H1 (cell line): ENCODE measurements around the gene PPP1CA. TPM values are rescaled to one million over a fixed set of nuclear protein-coding genes. Genes with fewer than 3 reads are reported as not detected.

Experiments
- CTCF ChIA-PET: fragments of 300-600 bp; sonication (Branson Sonifier 250); formaldehyde crosslinking; loops from one replicate; lab custom pipeline; 2021; ENCODE audit not compliant: partially characterized antibody; lab: Charles Lee
- POLR2A ChIA-PET: fragments of 300-600 bp; sonication (Branson Sonifier 250); formaldehyde crosslinking; loops from one replicate; lab custom pipeline; 2021; ENCODE audit warnings: inconsistent platforms; ENCODE audit not compliant: partially characterized antibody; lab: Charles Lee
- DNase-seq, 2 experiments: peaks; one replicate each; pipeline versions ENCODE4 v3.0.0 to v3.0.0-alpha.2; 2010 to 2022; ENCODE audit warnings: low spot score in 2 of 2, low read depth in 1 of 2, mixed read lengths in 1 of 2
- FAIRE-seq: peaks from 2 replicates; lab custom pipeline; 2011; peaks lifted over from hg19 to GRCh38; lab: Jason Lieb, UNC
- H2AFZ ChIP-seq: 2 replicates; pipeline ENCODE4 v1.8.1; 2012; ENCODE audit warnings: low read length, inconsistent platforms
- H2AK5ac ChIP-seq: 2 replicates; pipeline ENCODE4 v1.6.1; 2013; ENCODE audit warnings: low read depth, low read length
- H2BK120ac ChIP-seq: replicated peaks from 2 replicates; pipeline ENCODE3; 2013; ENCODE audit warnings: low read depth, low read length, inconsistent platforms
- H2BK12ac ChIP-seq: 2 replicates; pipeline ENCODE4 v1.6.1; 2013; ENCODE audit warnings: low read depth, low read length
- H2BK15ac ChIP-seq: 2 replicates; pipeline ENCODE4 v1.6.1; 2013; ENCODE audit warnings: low read length
- H2BK20ac ChIP-seq: 2 replicates; pipeline ENCODE4 v1.6.1; 2013; ENCODE audit warnings: low read length
- H2BK5ac ChIP-seq: 2 replicates; pipeline ENCODE4 v1.6.1; 2013; ENCODE audit warnings: low read depth, low read length
- H3K14ac ChIP-seq: 2 replicates; pipeline ENCODE4 v1.6.1; 2013; ENCODE audit warnings: inconsistent platforms; ENCODE audit not compliant: insufficient read length
- H3K18ac ChIP-seq: 2 replicates; pipeline ENCODE4 v1.6.1; 2013; ENCODE audit warnings: low read length; ENCODE audit errors: extremely low read depth
- H3K23ac ChIP-seq: 2 replicates; pipeline ENCODE4 v1.6.1; 2013; ENCODE audit warnings: inconsistent platforms; ENCODE audit not compliant: insufficient read length
- H3K23me2 ChIP-seq: 2 replicates; pipeline ENCODE4 v1.6.1; 2013; ENCODE audit warnings: low read depth, low read length
- H3K27ac ChIP-seq: 2 replicates; pipeline ENCODE4 v1.6.1; 2011; ENCODE audit warnings: low read depth, low read length, inconsistent platforms
- H3K27me3 ChIP-seq, 4 experiments: replicated peaks in 1 of 4; 1 replicate in 1 of 4; 2 replicates in 3 of 4; pipeline versions ENCODE4 v1.6.1 to v1.8.1; 2011 to 2013; ENCODE audit warnings: low read length in 3 of 4, mild to moderate bottlenecking in 3 of 4, inconsistent platforms in 2 of 4, mixed read lengths in 2 of 4, moderate library complexity in 1 of 4; ENCODE audit not compliant: control insufficient read depth in 3 of 4, insufficient read depth in 3 of 4; ENCODE audit errors: extremely low read depth in 1 of 4
- H3K36me3 ChIP-seq, 4 experiments: 2 replicates each; pipeline versions ENCODE4 v1.6.1 to v1.8.1; 2011 to 2013; ENCODE audit warnings: mild to moderate bottlenecking in 4 of 4, low read length in 3 of 4, moderate library complexity in 2 of 4, control low read depth in 1 of 4, inconsistent platforms in 1 of 4; ENCODE audit not compliant: insufficient read depth in 4 of 4, control insufficient read depth in 2 of 4
- H3K4ac ChIP-seq: replicated peaks from 2 replicates; pipeline ENCODE3; 2013; ENCODE audit warnings: low read length, low read depth, mixed read lengths, inconsistent platforms; ENCODE audit not compliant: insufficient read length
- H3K4me1 ChIP-seq, 4 experiments: replicated peaks in 1 of 4; 1 replicate in 1 of 4; 2 replicates in 3 of 4; pipeline versions ENCODE4 v1.6.1 to v1.8.1; 2011 to 2013; ENCODE audit warnings: low read length in 3 of 4, inconsistent platforms in 2 of 4, mixed read lengths in 1 of 4; ENCODE audit not compliant: insufficient read depth in 4 of 4, control insufficient read depth in 3 of 4
- H3K4me2 ChIP-seq, 2 experiments: 2 replicates each; pipeline versions ENCODE4 v1.6.1 to v1.8.1; 2011 to 2013; ENCODE audit warnings: low read depth in 2 of 2, low read length in 2 of 2, control low read depth in 1 of 2, inconsistent platforms in 1 of 2, mild to moderate bottlenecking in 1 of 2; ENCODE audit not compliant: insufficient read depth in 1 of 2
- H3K4me3 ChIP-seq, 4 experiments: fragments of 200-600, 300-600 bp in 1 of 4; sonication (generic), shearing (Covaris generic), sonication (Bioruptor Twin) in 1 of 4; 2 replicates each; pipeline versions ENCODE4 v1.5.1 to v1.8.1; 2011 to 2016; ENCODE audit warnings: low read length in 4 of 4, low read depth in 3 of 4, control low read depth in 2 of 4, inconsistent platforms in 2 of 4, mild to moderate bottlenecking in 2 of 4, mixed read lengths in 1 of 4, moderate library complexity in 1 of 4; ENCODE audit not compliant: insufficient read depth in 2 of 4; ENCODE audit errors: extremely low read depth in 1 of 4
- H3K56ac ChIP-seq: replicated peaks from 2 replicates; pipeline ENCODE3; 2013; ENCODE audit warnings: low read depth, mild to moderate bottlenecking, mixed read lengths, low read length, inconsistent platforms; ENCODE audit not compliant: insufficient read length
- H3K79me1 ChIP-seq: 2 replicates; pipeline ENCODE4 v1.6.1; 2013; ENCODE audit warnings: low read depth, low read length, control low read depth
- H3K79me2 ChIP-seq, 2 experiments: 2 replicates each; pipeline versions ENCODE4 v1.6.1 to v1.8.1; 2012 to 2013; ENCODE audit warnings: low read length in 2 of 2, mild to moderate bottlenecking in 2 of 2, inconsistent platforms in 1 of 2; ENCODE audit not compliant: insufficient read depth in 2 of 2, control insufficient read depth in 1 of 2
- H3K9ac ChIP-seq, 4 experiments: replicated peaks in 1 of 4; 1 replicate in 1 of 4; 2 replicates in 3 of 4; pipeline versions ENCODE4 v1.6.1 to v1.8.1; 2011 to 2013; ENCODE audit warnings: low read depth in 3 of 4, low read length in 3 of 4, control low read depth in 2 of 4, mild to moderate bottlenecking in 2 of 4, moderate library complexity in 2 of 4, inconsistent platforms in 1 of 4; ENCODE audit errors: extremely low read depth in 1 of 4
- H3K9me3 ChIP-seq, 2 experiments: 2 replicates each; pipeline versions ENCODE4 v1.6.1 to v1.8.1; 2012 to 2013; ENCODE audit warnings: mild to moderate bottlenecking in 2 of 2, moderate library complexity in 2 of 2, control low read depth in 1 of 2, inconsistent platforms in 1 of 2, low read depth in 1 of 2, low read length in 1 of 2, mixed read lengths in 1 of 2; ENCODE audit not compliant: insufficient read depth in 2 of 2
- H4K20me1 ChIP-seq, 2 experiments: replicated peaks in 1 of 2; 2 replicates each; pipeline versions ENCODE3 to v1.8.1; 2011 to 2013; ENCODE audit warnings: inconsistent platforms in 2 of 2, low read length in 2 of 2, mild to moderate bottlenecking in 1 of 2; ENCODE audit not compliant: insufficient read depth in 2 of 2, control insufficient read depth in 1 of 2
- H4K5ac ChIP-seq: 2 replicates; pipeline ENCODE4 v1.6.1; 2013; ENCODE audit warnings: low read length, low read depth, mixed read lengths, inconsistent platforms; ENCODE audit not compliant: insufficient read length
- H4K8ac ChIP-seq: 2 replicates; pipeline ENCODE4 v1.8.0; 2013; ENCODE audit warnings: mild to moderate bottlenecking, moderate library complexity, low read length, inconsistent platforms; ENCODE audit not compliant: insufficient read depth; ENCODE audit errors: extremely low read depth
- H4K91ac ChIP-seq: replicated peaks from 2 replicates; pipeline ENCODE3; 2013; ENCODE audit warnings: low read length, mixed read lengths, inconsistent platforms; ENCODE audit not compliant: insufficient read length
- CBX8 ChIP-seq: fragments of 300-800, 300-1000 bp; sonication (generic); IDR thresholded peaks from 2 replicates; pipeline ENCODE4 v1.7.1; 2016; ENCODE audit warnings: low read depth, low read length, borderline replicate concordance
- EGR1 ChIP-seq: IDR thresholded peaks from 2 replicates; pipeline ENCODE4 v1.6.1; 2011; ENCODE audit warnings: low read depth, low read length, borderline replicate concordance
- EZH2 ChIP-seq: fragments of 200-600 bp; sonication (generic); IDR thresholded peaks from 2 replicates; pipeline ENCODE4 v1.7.1; 2012; ENCODE audit warnings: low read depth, mild to moderate bottlenecking, moderate library complexity, low read length, inconsistent platforms; ENCODE audit not compliant: severe bottlenecking
- JUN ChIP-seq: IDR thresholded peaks from 2 replicates; pipeline ENCODE4 v1.6.1; 2011; ENCODE audit warnings: low read depth, mild to moderate bottlenecking, improper control_type of control experiment, low read length
- NRF1 ChIP-seq: IDR thresholded peaks from 2 replicates; pipeline ENCODE4 v1.6.1; 2011; ENCODE audit warnings: mild to moderate bottlenecking, low read depth, low read length, improper control_type of control experiment
- PHF8 ChIP-seq: fragments of 200-600 bp; sonication (generic); conservative IDR thresholded peaks from 2 replicates; pipeline ENCODE4 v1.7.1; 2012; ENCODE audit warnings: low read depth, mild to moderate bottlenecking, inconsistent platforms, low read length, moderate library complexity
- RAD21 ChIP-seq, 2 experiments: IDR thresholded peaks in 1 of 2; conservative IDR thresholded peaks in 1 of 2; 2 replicates each; pipeline ENCODE4 v1.6.1; 2011; ENCODE audit warnings: low read depth in 2 of 2, low read length in 2 of 2, improper control_type of control experiment in 1 of 2, inconsistent platforms in 1 of 2, mild to moderate bottlenecking in 1 of 2, moderate library complexity in 1 of 2
- RXRA ChIP-seq: IDR thresholded peaks from 2 replicates; pipeline ENCODE4 v1.6.1; 2011; ENCODE audit warnings: low read depth, mild to moderate bottlenecking, low read length, moderate library complexity; ENCODE audit not compliant: insufficient read depth
- SAP30 ChIP-seq: fragments of 300-600 bp; sonication (generic); IDR thresholded peaks from 2 replicates; pipeline ENCODE4 v1.7.1; 2012; ENCODE audit warnings: low read length, moderate library complexity, mild to moderate bottlenecking, inconsistent platforms; ENCODE audit not compliant: insufficient read depth, insufficient replicate concordance
- SP2 ChIP-seq: IDR thresholded peaks from 2 replicates; pipeline ENCODE4 v1.6.1; 2012; ENCODE audit warnings: mild to moderate bottlenecking, low read length, inconsistent platforms
- TAF7 ChIP-seq: optimal IDR thresholded peaks from 2 replicates; pipeline ENCODE3; 2011; ENCODE audit warnings: low read depth, mild to moderate bottlenecking, inconsistent platforms, low read length, moderate library complexity, borderline replicate concordance
- TEAD4 ChIP-seq: IDR thresholded peaks from 2 replicates; pipeline ENCODE4 v1.6.1; 2012; ENCODE audit warnings: low read depth, low read length, inconsistent platforms, mixed read lengths
- WGBS, 2 experiments: shearing (Covaris generic) in 1 of 2; methylation state at CpG; one replicate each; pipeline versions ENCODE4 v1.1.6 to v1.1.7; 2013 to 2015; ENCODE audit warnings: low lambda C conversion rate in 2 of 2, mixed read lengths in 2 of 2, inconsistent platforms in 1 of 2, low coverage in 1 of 2, missing lambda C conversion rate in 1 of 2; ENCODE audit not compliant: insufficient replicate concordance in 2 of 2, insufficient coverage in 1 of 2, insufficient read length in 1 of 2; ENCODE audit errors: extremely low coverage in 1 of 2, missing lambda C conversion rate in 1 of 2; 5-methylcytosine and 5-hydroxymethylcytosine counted together
- polyA plus RNA-seq, 7 experiments: library from polyadenylated mRNA; depleted of rRNA in 3 of 7; stranded (reverse) in 5 of 7; unstranded in 2 of 7; fragments of >200 nt in 5 of 7; fragments of 200-250 nt in 2 of 7; gene quantifications; 1 replicate in 5 of 7; 2 replicates in 1 of 7; 4 replicates in 1 of 7; pipeline versions ENCODE4 v1.2.1 to v1.2.3, GENCODE V29; 2011 to 2013; ENCODE audit warnings: missing spikeins in 2 of 7, mixed read lengths in 2 of 7
- total RNA-seq: library from RNA; stranded (reverse); fragmentation: NEBNext Ultra II Directional; extraction: Animal tissue kit (Norgen Biotek cat#: 25700); gene quantifications from 2 replicates; pipeline ENCODE4 v1.2.1, GENCODE V29; 2021
- TF ChIP-seq, protein P1 (sequence below): IDR thresholded peaks from 2 replicates; pipeline ENCODE4 v1.6.1; 2012; ENCODE audit warnings: inconsistent platforms

Gene PPP1CA
- total and polyA plus RNA-seq, 2 of the 8 experiments (the other 6 are each of a cell fraction or from before 2014, with no cell fraction given), result 198 to 359 TPM

DNA sequence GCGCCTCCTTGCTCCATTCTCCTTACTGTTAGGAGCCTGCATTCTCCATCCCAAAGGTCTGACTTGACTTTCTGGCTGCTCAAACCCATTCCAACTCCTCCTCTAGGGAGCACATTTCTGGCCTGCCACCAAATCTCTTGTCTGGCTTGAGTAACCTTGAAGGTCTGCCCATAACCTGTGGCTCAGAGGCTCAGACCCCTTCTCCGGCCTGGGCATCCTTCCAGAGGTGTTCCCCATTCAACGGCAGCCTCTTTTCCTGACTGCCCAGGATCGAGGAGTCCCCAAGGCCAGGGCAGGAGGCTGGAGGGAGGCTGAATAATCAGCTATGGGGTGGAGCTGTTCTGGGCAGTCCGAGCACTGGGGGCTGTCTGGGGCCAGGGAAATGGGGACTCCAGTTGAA is 7.7 kb downstream of the PPP1CA start:
- no peak overlapping the region for H2BK15ac ChIP-seq
- H3K9me3 ChIP-seq, result no peaks in the 10 kb centered on the region
- DNase-seq (no peak), FAIRE-seq (no peak)
- peak overlapping the region; percentile 70; the same call in 1 of the 2 replicates for H4K8ac ChIP-seq
- ChIA-PET CTCF (interaction anchor here (7.0 to 34.8 kb wide), 2 partner anchors 13 to 36 kb away, joined by 52 to 1305 read pairs; partner anchors contain the start of gene POLD4), POLR2A (interaction anchor here (1.0 to 2.6 kb wide), 4 partner anchors 11 to 44 kb away, joined by 3 to 13 read pairs (median 4); partner anchors contain the start of gene PTPRCAP)
- H3K36me3 ChIP-seq, result peaks cover 5 to 21% (median 14%) of the 10 kb centered on the region in 4 experiments; a peak in 5 of 8 replicates
- H4K20me1 ChIP-seq, result peaks cover 0 to 5% of the 10 kb centered on the region in 2 experiments
- no peak overlapping the region for H3K56ac ChIP-seq
- H3K79me2 ChIP-seq, result no peaks in the 10 kb centered on the region
- no peak overlapping the region for H2BK20ac ChIP-seq
- H3K4me3 ChIP-seq, result no peak overlapping the region
- no peak overlapping the region for H2AFZ ChIP-seq
- H3K23me2 ChIP-seq, result peaks cover 13% of the 10 kb centered on the region
- no peak overlapping the region for H3K27ac ChIP-seq
- H4K91ac ChIP-seq, result no peak overlapping the region
- no peak overlapping the region for H3K4ac ChIP-seq
- H4K5ac ChIP-seq, result no peak overlapping the region
- no peak overlapping the region for H2BK12ac ChIP-seq
- no peak overlapping the region for H2BK120ac ChIP-seq
- H3K14ac ChIP-seq, result no peak overlapping the region
- H3K27me3 ChIP-seq, result no peaks in the 10 kb centered on the region
- H3K23ac ChIP-seq, result no peak overlapping the region
- no peak overlapping the region for H3K18ac ChIP-seq
- H3K4me2 ChIP-seq, result no peak overlapping the region
- H2AK5ac ChIP-seq, result no peak overlapping the region
- H2BK5ac ChIP-seq, result no peak overlapping the region
- 89% methylated on average over 5 of the region's 5 CpGs; no CpG with 5 or more reads in 1 of the 2 experiments for WGBS, 2 experiments
- H3K79me1 ChIP-seq, result 0 out of 2 replicates have a peak, but pooled peaks cover 2% of the 10 kb centered on the region
- peaks cover 0 to 9% (median 6%) of the 10 kb centered on the region in 4 experiments; a peak in 4 of 7 replicates for H3K4me1 ChIP-seq
- H3K9ac ChIP-seq, result no peak overlapping the region
- TF ChIP-seq RAD21 (IDR thresholded peaks at IDR 0.05 in 1 of 2, conservative IDR thresholded peaks at IDR 0.05 in 1 of 2; ENCODE audit: low read depth in 2 of 2, low read length in 2 of 2), result no peak
- no peak for TF ChIP-seq RXRA
- TF ChIP-seq, protein P1, sequence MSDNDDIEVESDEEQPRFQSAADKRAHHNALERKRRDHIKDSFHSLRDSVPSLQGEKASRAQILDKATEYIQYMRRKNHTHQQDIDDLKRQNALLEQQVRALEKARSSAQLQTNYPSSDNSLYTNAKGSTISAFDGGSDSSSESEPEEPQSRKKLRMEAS, result no peak
- no peak for TF ChIP-seq PHF8
- no peak for TF ChIP-seq TAF7
- no peak for TF ChIP-seq SAP30
- TF ChIP-seq JUN, result no peak
- TF ChIP-seq TEAD4, result no peak
- TF ChIP-seq EGR1, result no peak
- TF ChIP-seq NRF1, result no peak
- TF ChIP-seq EZH2, result no peak
- no peak for TF ChIP-seq SP2
- TF ChIP-seq CBX8, result no peak
